ENCODE results near the gene CDYL2.

CDYL2 gene

GRCh38 chr16:80672379-80672778 lies 132.0 kb downstream of the CDYL2 start:
- H3K4me3 ChIP-seq (ENCODE audit: low read depth, low read length) = no peak overlapping the region
- in situ Hi-C loops (cut with HindIII; ENCODE audit: low sequenced_read_pairs) = no loop called here
- DNase-seq (ENCODE audit: low read depth, low spot score) = no peak
- TF ChIP-seq, protein P1, sequence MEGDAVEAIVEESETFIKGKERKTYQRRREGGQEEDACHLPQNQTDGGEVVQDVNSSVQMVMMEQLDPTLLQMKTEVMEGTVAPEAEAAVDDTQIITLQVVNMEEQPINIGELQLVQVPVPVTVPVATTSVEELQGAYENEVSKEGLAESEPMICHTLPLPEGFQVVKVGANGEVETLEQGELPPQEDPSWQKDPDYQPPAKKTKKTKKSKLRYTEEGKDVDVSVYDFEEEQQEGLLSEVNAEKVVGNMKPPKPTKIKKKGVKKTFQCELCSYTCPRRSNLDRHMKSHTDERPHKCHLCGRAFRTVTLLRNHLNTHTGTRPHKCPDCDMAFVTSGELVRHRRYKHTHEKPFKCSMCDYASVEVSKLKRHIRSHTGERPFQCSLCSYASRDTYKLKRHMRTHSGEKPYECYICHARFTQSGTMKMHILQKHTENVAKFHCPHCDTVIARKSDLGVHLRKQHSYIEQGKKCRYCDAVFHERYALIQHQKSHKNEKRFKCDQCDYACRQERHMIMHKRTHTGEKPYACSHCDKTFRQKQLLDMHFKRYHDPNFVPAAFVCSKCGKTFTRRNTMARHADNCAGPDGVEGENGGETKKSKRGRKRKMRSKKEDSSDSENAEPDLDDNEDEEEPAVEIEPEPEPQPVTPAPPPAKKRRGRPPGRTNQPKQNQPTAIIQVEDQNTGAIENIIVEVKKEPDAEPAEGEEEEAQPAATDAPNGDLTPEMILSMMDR (IDR thresholded peaks at IDR 0.05; ENCODE audit: low read depth, low read length) = no peak

GRCh38 chr16:80671281-80671849 lies 133.0 kb downstream of the CDYL2 start:
- in situ Hi-C loops (cut with HindIII; ENCODE audit: low sequenced_read_pairs) = no loop called here
- TF ChIP-seq, protein P1 (IDR thresholded peaks at IDR 0.05; ENCODE audit: low read depth, low read length) = no peak
- H3K4me3 ChIP-seq (ENCODE audit: low read depth, low read length) = no peak overlapping the region
- no peak for DNase-seq (ENCODE audit: low read depth, low spot score)

- TF ChIP-seq, protein P1 (IDR thresholded peaks at IDR 0.05; ENCODE audit: low read depth, low read length) = no peak
- no peak overlapping the region for H3K4me3 ChIP-seq (ENCODE audit: low read depth, low read length)
- no peak for DNase-seq (ENCODE audit: low read depth, low spot score)
- in situ Hi-C loops (cut with HindIII; ENCODE audit: low sequenced_read_pairs) = no loop called here
Observed at GRCh38 chr16:80670170-80670865, 134.1 kb downstream of the CDYL2 start.

DNA sequence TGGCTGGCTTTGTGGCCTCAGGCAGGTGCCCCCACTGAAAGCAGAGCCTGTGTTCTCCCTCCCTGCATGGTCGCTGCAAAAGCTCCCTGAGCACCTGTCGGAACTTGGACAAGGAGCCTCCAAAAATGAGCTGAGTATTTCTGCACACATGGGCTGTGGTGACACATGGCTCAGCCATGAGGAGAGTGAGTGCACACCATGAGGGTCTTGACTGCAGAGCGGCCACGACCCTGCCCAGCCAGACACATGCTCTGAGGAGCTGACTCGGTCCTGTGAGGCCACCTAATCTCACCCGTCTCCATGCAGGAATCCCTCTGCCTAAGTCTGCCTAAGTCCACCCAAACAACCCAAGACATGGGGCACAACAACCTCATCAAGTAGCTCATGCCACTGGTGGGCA lies 134.7 kb downstream of the CDYL2 start:
- in situ Hi-C loops (cut with HindIII; ENCODE audit: low sequenced_read_pairs) = no loop called here
- no peak for DNase-seq (ENCODE audit: low read depth, low spot score)
- TF ChIP-seq, protein P1 (IDR thresholded peaks at IDR 0.05; ENCODE audit: low read depth, low read length) = no peak
- H3K4me3 ChIP-seq (ENCODE audit: low read depth, low read length) = no peak overlapping the region

DNA sequence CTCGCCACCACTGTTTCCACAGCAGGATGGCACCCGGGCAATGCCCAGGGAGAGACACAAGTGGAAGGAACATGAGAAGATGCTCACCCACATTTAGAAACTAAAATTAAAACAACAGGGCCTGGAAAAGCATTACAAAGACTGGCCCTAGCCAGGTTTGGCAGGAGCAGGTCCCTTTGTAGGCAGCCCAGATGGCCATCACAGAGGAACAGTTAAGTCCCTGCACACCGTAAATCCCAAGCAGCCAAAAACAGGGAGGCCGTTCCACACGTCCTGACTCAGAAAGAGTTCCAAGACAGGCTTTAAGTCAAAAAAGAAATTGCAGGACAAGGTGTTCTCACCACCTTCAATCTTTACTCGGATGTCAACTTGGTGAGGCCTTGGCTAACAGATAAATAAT lies 136.5 kb downstream of the CDYL2 start:
- TF ChIP-seq, protein P1 (IDR thresholded peaks at IDR 0.05; ENCODE audit: low read depth, low read length) = no peak
- no peak overlapping the region for H3K4me3 ChIP-seq (ENCODE audit: low read depth, low read length)
- in situ Hi-C loops (cut with HindIII; ENCODE audit: low sequenced_read_pairs) = no loop called here

DNA sequence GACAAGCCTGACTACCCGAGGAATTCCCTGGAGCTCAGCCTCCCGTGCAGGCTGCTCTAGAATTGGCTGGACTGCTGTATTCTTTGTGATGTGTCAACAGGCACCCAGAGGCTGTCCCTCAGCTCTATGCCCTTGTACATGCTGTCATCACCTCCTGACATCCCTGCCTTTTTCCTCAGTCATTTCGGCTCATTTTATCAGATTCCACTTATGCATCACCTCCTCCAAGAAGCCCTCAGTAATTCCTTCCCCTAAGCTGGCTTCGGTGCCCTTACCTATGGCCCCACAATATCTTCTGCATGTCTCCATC lies 137.2 kb downstream of the CDYL2 start:
- no peak overlapping the region for H3K4me3 ChIP-seq (ENCODE audit: low read depth, low read length)
- no peak for DNase-seq (ENCODE audit: low read depth, low spot score)
- in situ Hi-C loops (cut with HindIII; ENCODE audit: low sequenced_read_pairs) = no loop called here
- TF ChIP-seq, protein P1 (IDR thresholded peaks at IDR 0.05; ENCODE audit: low read depth, low read length) = no peak

More for the DNA sequence above, 136.5 kb downstream of the CDYL2 start:
- DNase-seq (ENCODE audit: low read depth, low spot score) = no peak

All from astrocyte of the spinal cord (primary cell).